ES-I3 (cell line): ENCODE results near the gene CAMKK2.
"Not testable (repeated sequence)": the region's sequence is repeated elsewhere in the genome, so short reads cannot be mapped to it uniquely, and the experiment has no call there.

ENCODE experiments used
- H3K36me3 ChIP-seq: 2 replicates; pipeline ENCODE4 v1.6.1; 2013; ENCODE audit warnings: mild to moderate bottlenecking, low read length, control low read depth, moderate library complexity; ENCODE audit not compliant: insufficient read depth
- H3K4me1 ChIP-seq: 2 replicates; pipeline ENCODE4 v1.6.1; 2013; ENCODE audit warnings: mild to moderate bottlenecking, control low read depth, low read length; ENCODE audit not compliant: insufficient read depth
- H3K9ac ChIP-seq: 2 replicates; pipeline ENCODE4 v1.6.1; 2013; ENCODE audit warnings: low read depth, mild to moderate bottlenecking, low read length, moderate library complexity
- H3K9me3 ChIP-seq: 2 replicates; pipeline ENCODE4 v1.6.1; 2013; ENCODE audit warnings: mild to moderate bottlenecking, low read length, moderate library complexity; ENCODE audit not compliant: control insufficient read depth, insufficient read depth

Gene CAMKK2

GRCh38 chr12:121238604-121239350 lies 57.7 kb downstream of the CAMKK2 start:
- 0 out of 2 replicates have a peak, but pooled peaks cover 3% of the 10 kb centered on the region for H3K36me3 ChIP-seq
- H3K4me1 ChIP-seq, result peaks cover 9% of the 10 kb centered on the region; the same call in 1 of the 2 replicates
- H3K9me3 ChIP-seq, result no peaks in the 10 kb centered on the region
- no peak overlapping the region for H3K9ac ChIP-seq

DNA sequence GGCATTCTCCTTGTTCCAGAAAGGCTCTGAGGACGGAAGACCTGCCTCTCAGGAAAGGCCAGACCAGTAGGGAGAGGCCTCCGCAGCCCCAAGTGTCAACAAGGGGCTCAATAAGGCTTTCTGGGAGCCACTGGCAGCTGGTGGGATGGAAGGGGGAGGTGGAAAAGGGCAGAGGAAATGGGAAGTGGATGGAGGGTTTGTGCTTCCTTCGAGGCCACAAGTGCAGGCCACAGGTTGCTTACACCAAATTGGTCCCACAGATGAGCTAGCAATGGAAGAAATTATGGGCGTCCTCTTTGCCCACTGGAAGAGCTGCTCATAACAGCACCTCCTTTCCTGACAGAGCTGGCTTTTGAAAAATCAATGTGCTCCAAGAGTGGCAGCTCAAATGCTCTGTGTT lies 58.4 kb downstream of the CAMKK2 start:
- Histone ChIP-seq H3K4me1 (peaks cover 9% of the 10 kb centered on the region; the same call in 1 of the 2 replicates), H3K9me3 (no peaks in the 10 kb centered on the region), H3K9ac (no peak overlapping the region; the same call in 1 of the 2 replicates), H3K36me3 (no peaks in the 10 kb centered on the region)

DNA sequence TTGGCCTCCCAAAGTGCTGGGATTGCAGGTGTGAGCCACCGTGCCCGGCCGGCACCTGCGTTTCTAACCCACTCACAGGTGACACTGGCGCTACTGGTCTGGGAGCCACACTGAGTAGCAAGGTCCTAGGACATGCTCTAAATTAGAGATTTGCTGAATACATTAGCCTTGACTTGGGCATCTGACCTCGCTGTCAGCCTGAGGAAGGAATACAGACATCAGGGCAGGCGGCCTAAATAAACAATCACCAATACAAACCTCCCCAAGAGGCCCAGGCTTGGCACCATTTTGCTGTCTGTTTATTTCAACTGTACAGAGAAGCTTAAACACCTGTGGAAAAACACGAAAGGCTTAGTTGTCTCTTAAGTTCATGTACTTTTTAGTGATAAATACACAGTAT lies 59.1 kb downstream of the CAMKK2 start:
- Histone ChIP-seq H3K36me3 (no peaks in the 10 kb centered on the region), H3K4me1 (peaks cover 9% of the 10 kb centered on the region; the same call in 1 of the 2 replicates), H3K9ac (no peak overlapping the region), H3K9me3 (no peaks in the 10 kb centered on the region)

DNA sequence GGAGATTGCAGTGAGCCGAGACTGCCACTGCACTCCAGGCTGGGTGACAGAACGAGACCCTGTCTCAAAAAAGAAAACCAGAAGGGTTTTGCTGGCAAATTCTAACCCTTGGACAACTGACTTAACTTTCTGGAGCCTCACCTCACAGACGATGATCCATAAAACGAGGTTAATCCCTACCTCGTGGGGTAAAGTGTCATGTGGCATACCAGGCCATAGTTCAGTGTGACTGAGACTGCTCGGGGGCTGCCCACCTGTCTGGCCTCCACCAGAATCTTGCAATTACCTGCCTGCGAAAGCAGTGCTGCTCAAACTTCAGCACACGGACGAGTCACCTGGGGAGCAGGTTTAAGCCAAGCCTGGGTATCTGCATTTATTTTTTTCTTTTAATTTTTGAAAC lies 59.7 kb downstream of the CAMKK2 start:
- Histone ChIP-seq H3K36me3 (no peaks in the 10 kb centered on the region), H3K9me3 (no peaks in the 10 kb centered on the region), H3K9ac (no peak overlapping the region), H3K4me1 (peaks cover 9% of the 10 kb centered on the region; the same call in 1 of the 2 replicates)

DNA sequence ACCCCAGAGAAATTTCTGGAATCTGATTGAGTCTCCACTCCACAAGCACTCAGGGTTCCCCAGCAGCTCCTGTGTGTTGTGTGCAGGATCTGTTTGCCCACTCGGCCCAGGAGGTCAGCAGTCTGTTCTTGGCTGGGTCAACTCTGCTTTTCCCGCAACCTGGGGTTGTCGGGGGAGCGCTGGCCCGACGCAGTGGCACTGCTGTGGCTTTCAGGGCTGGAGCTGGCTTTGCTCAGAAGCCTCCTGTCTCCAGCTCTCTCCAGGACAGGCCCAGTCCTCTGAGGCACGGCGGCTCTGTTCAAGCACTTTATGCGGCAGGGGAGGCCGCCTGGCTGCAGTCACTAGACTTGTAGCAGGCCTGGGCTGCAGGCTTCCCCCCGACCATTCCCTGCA lies 62.9 kb downstream of the CAMKK2 start:
- no peaks in the 10 kb centered on the region for H3K36me3 ChIP-seq
- H3K9me3 ChIP-seq, result no peaks in the 10 kb centered on the region
- H3K9ac ChIP-seq, result no peak overlapping the region
- H3K4me1 ChIP-seq, result peaks cover 2% of the 10 kb centered on the region; the same call in 1 of the 2 replicates

DNA sequence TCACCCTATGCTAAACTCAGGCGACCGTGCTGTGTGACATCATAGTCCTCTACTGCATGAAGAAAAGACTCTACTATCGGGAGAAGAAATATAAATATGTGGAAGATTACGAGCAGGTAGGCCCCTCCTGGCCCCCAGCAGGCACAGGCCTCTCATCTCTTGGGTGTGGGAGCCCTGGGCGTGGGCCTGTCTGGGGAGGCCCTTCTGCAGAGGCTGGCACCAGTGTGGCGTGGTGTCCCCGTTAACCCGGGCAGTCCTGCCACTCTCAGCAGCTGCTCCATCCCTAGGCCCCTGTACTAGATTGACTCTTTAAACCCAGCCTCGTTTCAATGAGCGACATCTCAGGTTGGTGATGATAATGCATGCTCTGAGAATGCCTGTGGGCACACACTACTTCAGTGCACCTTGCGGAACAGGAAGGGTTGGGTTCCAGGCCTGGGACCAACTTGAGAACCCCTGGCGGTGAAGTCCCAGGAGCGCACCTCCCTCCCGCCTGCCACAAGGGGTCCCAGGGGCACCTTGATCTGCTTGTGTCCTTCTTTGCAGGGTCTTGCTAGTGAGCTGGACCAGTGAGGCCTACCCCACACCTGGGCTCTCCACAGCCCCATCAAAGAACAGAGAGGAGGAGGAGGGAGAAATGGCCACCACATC lies 63.4 kb downstream of the CAMKK2 start:
- Histone ChIP-seq H3K4me1 (no peaks in the 10 kb centered on the region), H3K9me3 (no peaks in the 10 kb centered on the region), H3K9ac (no peak overlapping the region), H3K36me3 (no peaks in the 10 kb centered on the region)

- Histone ChIP-seq H3K9me3 (no peaks in the 10 kb centered on the region), H3K4me1 (no peaks in the 10 kb centered on the region), H3K36me3 (no peaks in the 10 kb centered on the region), H3K9ac (no peak overlapping the region)
These were observed 64.3 kb downstream of the CAMKK2 start for GRCh38 chr12:121232163-121232562.

- no peak overlapping the region for H3K9ac ChIP-seq
- no peaks in the 10 kb centered on the region for H3K9me3 ChIP-seq
- no peaks in the 10 kb centered on the region for H3K36me3 ChIP-seq
- no peaks in the 10 kb centered on the region for H3K4me1 ChIP-seq
These were observed 66.0 kb downstream of the CAMKK2 start for GRCh38 chr12:121230538-121230907.

DNA sequence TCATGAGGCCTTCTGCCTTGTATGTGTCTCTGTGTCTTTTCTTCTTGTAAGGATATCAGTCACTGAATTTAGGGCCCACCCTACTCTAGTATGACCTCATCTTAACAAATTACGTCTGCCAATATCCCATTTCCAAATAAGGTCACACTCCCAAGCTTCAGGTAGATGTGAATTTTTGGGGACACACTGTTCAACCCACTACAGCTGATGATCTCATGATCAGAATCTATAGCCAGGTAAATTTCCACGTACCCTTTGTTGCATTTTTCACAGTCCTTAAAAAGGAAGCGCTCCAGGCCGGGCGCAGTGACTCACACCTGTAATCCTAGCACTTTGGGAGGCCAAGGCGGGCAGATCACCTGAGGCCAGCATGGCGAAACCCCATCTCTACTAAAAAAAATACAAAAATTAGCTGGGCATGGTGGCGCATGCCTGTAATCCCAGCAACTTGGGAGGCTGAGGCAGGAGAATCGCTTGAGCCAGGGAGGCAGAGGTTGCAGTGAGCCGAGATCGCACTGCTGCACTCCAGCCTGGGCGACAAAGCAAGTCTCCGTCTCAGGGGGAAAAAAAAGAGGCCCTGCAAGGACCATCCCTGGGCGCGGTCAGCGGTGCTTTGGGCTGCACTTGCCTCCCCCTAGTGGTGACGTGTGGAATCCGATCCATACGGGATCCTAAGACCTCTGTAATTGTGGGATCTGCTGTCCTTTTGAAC lies 66.5 kb downstream of the CAMKK2 start:
- H3K4me1 ChIP-seq, H3K36me3 ChIP-seq, H3K9me3 ChIP-seq, H3K9ac ChIP-seq: not testable (repeated sequence)

DNA sequence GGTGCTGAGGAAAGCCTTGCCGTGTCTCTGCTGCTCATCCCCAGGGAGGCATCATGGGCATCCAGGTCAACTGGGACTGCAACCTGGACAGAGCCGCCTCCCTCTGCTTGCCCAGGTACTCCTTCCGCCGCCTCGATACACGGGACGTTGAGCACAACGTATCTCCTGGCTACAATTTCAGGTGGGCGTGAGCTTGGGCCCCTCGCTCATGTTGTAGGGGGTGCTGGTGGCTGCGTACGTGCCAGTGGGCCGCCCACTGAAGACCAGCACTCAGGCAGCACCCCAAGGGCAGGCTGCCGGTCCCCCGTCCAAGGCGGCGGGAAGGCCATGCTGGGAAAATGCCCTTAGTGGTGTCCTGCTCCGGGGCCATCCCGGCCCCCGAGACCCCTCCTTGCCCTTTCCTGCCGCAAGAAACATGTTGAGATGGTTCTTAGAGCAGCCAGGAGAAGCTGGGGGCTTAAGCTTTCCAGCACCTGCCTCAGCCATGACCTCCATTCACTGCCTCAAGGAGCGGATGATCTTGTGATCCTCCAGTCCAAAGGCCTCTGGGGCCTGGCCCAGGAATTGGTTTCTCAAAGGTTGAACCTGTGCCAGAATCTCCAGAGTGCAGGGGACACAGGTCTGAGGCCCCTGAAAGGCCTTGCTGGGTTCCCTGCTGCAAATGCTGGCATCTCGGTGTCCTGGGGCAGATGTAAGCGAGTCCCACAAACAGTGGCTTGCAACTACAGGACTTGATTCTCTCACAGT lies 67.4 kb downstream of the CAMKK2 start:
- H3K9me3 ChIP-seq, result no peaks in the 10 kb centered on the region
- H3K36me3 ChIP-seq, result no peaks in the 10 kb centered on the region; the same call in 1 of the 2 replicates
- no peak overlapping the region for H3K9ac ChIP-seq
- no peaks in the 10 kb centered on the region for H3K4me1 ChIP-seq

DNA sequence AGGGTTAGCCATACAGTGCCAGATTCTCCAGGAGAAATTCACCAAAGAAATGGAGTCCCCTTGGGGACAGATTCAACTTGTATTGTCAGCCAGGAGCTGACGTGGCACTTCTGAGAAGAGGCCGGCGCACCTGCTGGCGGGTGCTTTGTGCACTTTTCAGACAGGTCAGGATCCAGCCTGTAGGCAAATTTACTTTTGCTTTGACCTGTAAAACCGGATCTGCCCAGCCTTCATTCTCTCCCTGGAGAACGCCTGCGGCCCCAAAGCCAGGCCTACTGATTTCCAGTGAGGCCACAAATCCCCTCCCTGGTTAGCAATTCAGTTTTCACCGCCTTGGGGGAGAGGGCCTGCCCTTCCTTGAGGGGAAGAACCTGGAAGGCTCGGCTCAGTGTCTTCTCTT lies 69.2 kb downstream of the CAMKK2 start:
- no peak overlapping the region for H3K9ac ChIP-seq
- no peaks in the 10 kb centered on the region; the same call in 1 of the 2 replicates for H3K36me3 ChIP-seq
- H3K4me1 ChIP-seq, result no peaks in the 10 kb centered on the region
- H3K9me3 ChIP-seq, result no peaks in the 10 kb centered on the region

- H3K4me1 ChIP-seq, H3K36me3 ChIP-seq, H3K9ac ChIP-seq, H3K9me3 ChIP-seq: not testable (repeated sequence)
These were observed 69.6 kb downstream of the CAMKK2 start for GRCh38 chr12:121226871-121227270.

GRCh38 chr12:121226399-121226798 lies 70.1 kb downstream of the CAMKK2 start:
- Histone ChIP-seq H3K4me1 (no peaks in the 10 kb centered on the region), H3K9me3 (no peaks in the 10 kb centered on the region), H3K9ac (no peak overlapping the region), H3K36me3 (no peaks in the 10 kb centered on the region; the same call in 1 of the 2 replicates)

- no peaks in the 10 kb centered on the region for H3K4me1 ChIP-seq
- no peaks in the 10 kb centered on the region for H3K9me3 ChIP-seq
- H3K9ac ChIP-seq, result no peak overlapping the region
- no peaks in the 10 kb centered on the region; the same call in 1 of the 2 replicates for H3K36me3 ChIP-seq
These were observed 71.9 kb downstream of the CAMKK2 start for GRCh38 chr12:121224591-121224990.
